Uterus (tissue), 4 donors: ENCODE results near the gene MYL6B. TPM values are rescaled to one million over a fixed set of nuclear protein-coding genes. Genes with fewer than 3 reads are reported as not detected.

ENCODE experiments used
- DNase-seq, 2 donors: peaks; one replicate each; pipeline ENCODE4 v3.0.0-alpha.2; 2019 to 2020
- H3K27ac ChIP-seq, 2 donors: fragments of 200-600 bp; sonication (generic); 1 replicate in 1 of 2; 2 replicates in 1 of 2; pipeline ENCODE4 v1.5.1; 2016 to 2018
- H3K27me3 ChIP-seq, 2 donors: fragments of 200-600 bp; sonication (generic); one replicate each; pipeline ENCODE4 v1.5.1; 2018 to 2019; ENCODE audit warnings: control low read depth in 1 of 2
- H3K36me3 ChIP-seq, 2 donors: fragments of 200-600 bp; sonication (generic); one replicate each; pipeline ENCODE4 v1.5.1; 2019; ENCODE audit warnings: control low read depth in 1 of 2
- H3K4me1 ChIP-seq, 2 donors: fragments of 200-600 bp; sonication (generic); one replicate each; pipeline ENCODE4 v1.5.1; 2018 to 2019; ENCODE audit warnings: control low read depth in 1 of 2
- H3K4me3 ChIP-seq, 2 donors: fragments of 200-600 bp; sonication (generic); 1 replicate in 1 of 2; 2 replicates in 1 of 2; pipeline ENCODE4 v1.5.1; 2018 to 2019; ENCODE audit warnings: mild to moderate bottlenecking in 1 of 2
- H3K9me3 ChIP-seq, 2 donors: fragments of 200-600 bp; sonication (generic); one replicate each; pipeline ENCODE4 v1.5.1; 2019; ENCODE audit warnings: control low read depth in 1 of 2
- CTCF ChIP-seq, 4 experiments: fragments of 200-600 bp in 2 of 4; fragments of 450-650 bp in 2 of 4; sonication (generic) in 2 of 4; IDR thresholded peaks; one replicate each; pipeline ENCODE4 v1.5.1; 2016 to 2019; ENCODE audit warnings: antibody characterized with exemption in 4 of 4, mild to moderate bottlenecking in 2 of 4, moderate library complexity in 1 of 4
- POLR2A ChIP-seq, 2 donors: fragments of 450-650 bp; IDR thresholded peaks; one replicate each; pipeline ENCODE4 v1.6.1; 2016; ENCODE audit warnings: antibody characterized with exemption in 2 of 2, mild to moderate bottlenecking in 1 of 2, moderate library complexity in 1 of 2
- intact Hi-C: fragments of 100-400 bp; cut with DNase I; formaldehyde crosslinking; loops from one replicate; pipeline ENCODE4 v1.15.1; 2023; ENCODE audit warnings: low total_unique reads
- total RNA-seq, 4 donors: library from RNA; depleted of rRNA in 3 of 4; stranded (reverse); fragments of >200 nt in 3 of 4; gene quantifications; one replicate each; pipeline versions ENCODE4 v1.1.0 to v1.2.4, GENCODE V29; 2014 to 2023
- donor health status: DM: yes; HTN: yes; CAD: no.

The MYL6B gene
- total RNA-seq, 4 donors from 2014 or later = 6.7 to 57.5 (median 27.0) TPM

GRCh38 chr12:56205445-56205844, 53.1 kb downstream of the MYL6B start:
- TF ChIP-seq POLR2A (IDR thresholded peaks at IDR 0.05) (no peak), CTCF (IDR thresholded peaks at IDR 0.05) (no peak)
- intact Hi-C loops = no loop called here
- no peak overlapping the region for H3K27ac ChIP-seq

GRCh38 chr12:56206452-56207166, 54.2 kb downstream of the MYL6B start:
- intact Hi-C loops = no loop called here
- Histone ChIP-seq H3K27ac (no peak overlapping the region), H3K27me3 (no peaks in the 10 kb centered on the region), H3K36me3 (no peaks in the 10 kb centered on the region), H3K9me3 (no peaks in the 10 kb centered on the region), H3K4me1 (no peaks in the 10 kb centered on the region), H3K4me3 (no peak overlapping the region)
- DNase-seq = peak; percentile 38 to 57
- TF ChIP-seq POLR2A (IDR thresholded peaks at IDR 0.05) (no peak), CTCF (IDR thresholded peaks at IDR 0.05) (peak; percentile 39 to 49 (median 40))

More at GRCh38 chr12:56205445-56205844, 53.1 kb downstream of the MYL6B start:
- Histone ChIP-seq H3K9me3 (no peaks in the 10 kb centered on the region), H3K4me3 (no peak overlapping the region), H3K27me3 (no peaks in the 10 kb centered on the region), H3K4me1 (no peaks in the 10 kb centered on the region), H3K36me3 (no peaks in the 10 kb centered on the region)
- DNase-seq = no peak

Other genes with a start within 250 kb of the MYL6B start
- 10 to 100 TPM in 3 of 4 donors, 1 to 10 TPM in 1; 8.2 to 26.8 (median 21.9) TPM for gene PYM1, start 224.7 kb upstream of the MYL6B start, total RNA-seq
- 100 to 1,000 TPM in 1 of 4 donors, 10 to 100 TPM in 3; 24.0 to 183 (median 55.1) TPM for gene DGKA, start 221.4 kb upstream of the MYL6B start, total RNA-seq
- 1 to 10 TPM in 2 of 4 donors, under 1 TPM in 1, not detected in 1; 0.26 to 3.6 (median 2.9) TPM for gene PMEL, start 186.5 kb upstream of the MYL6B start, total RNA-seq
- 10 to 100 TPM; 19.0 to 35.6 (median 28.7) TPM for gene CDK2, start 185.8 kb upstream of the MYL6B start, total RNA-seq
- gene RAB5B, start 178.5 kb upstream of the MYL6B start, total RNA-seq = 100 to 1,000 TPM in 1 of 4 donors, 10 to 100 TPM in 3; 49.4 to 128 (median 67.2) TPM
- gene SUOX, start 155.3 kb upstream of the MYL6B start, total RNA-seq = 10 to 100 TPM in 3 of 4 donors, 1 to 10 TPM in 1; 5.1 to 35.5 (median 26.7) TPM
- 10 to 100 TPM in 1 of 4 donors, 1 to 10 TPM in 2, not detected in 1; 4.4 to 19.4 (median 5.6) TPM for gene IKZF4, start 131.5 kb upstream of the MYL6B start, total RNA-seq
- gene RPS26, start 110.7 kb upstream of the MYL6B start, total RNA-seq = 1,000 to 10,000 TPM in 1 of 4 donors, 100 to 1,000 TPM in 1, 10 to 100 TPM in 2; 35.4 to 1,129 (median 240) TPM
- 10 to 100 TPM in 1 of 4 donors, 1 to 10 TPM in 2, under 1 TPM in 1; 0.77 to 29.0 (median 6.5) TPM for gene ERBB3, start 72.4 kb upstream of the MYL6B start, total RNA-seq
- 100 to 1,000 TPM in 1 of 4 donors, 10 to 100 TPM in 3; 64.4 to 120 (median 81.0) TPM for gene PA2G4, start 48.0 kb upstream of the MYL6B start, total RNA-seq
- gene RPL41, start 36.0 kb upstream of the MYL6B start, total RNA-seq = 1,000 to 10,000 TPM; 1,022 to 4,789 (median 2,600) TPM
- 1 to 10 TPM; 1.3 to 9.8 (median 4.2) TPM for gene ZC3H10, start 34.3 kb upstream of the MYL6B start, total RNA-seq
- gene ESYT1, start 24.3 kb upstream of the MYL6B start, total RNA-seq = 100 to 1,000 TPM in 3 of 4 donors, 10 to 100 TPM in 1; 98.4 to 203 (median 134) TPM
- gene MYL6, start 5.8 kb downstream of the MYL6B start, total RNA-seq = 1,000 to 10,000 TPM; 1,103 to 4,858 (median 2,577) TPM
- 100 to 1,000 TPM in 1 of 4 donors, 10 to 100 TPM in 3; 63.2 to 214 (median 81.0) TPM for gene SMARCC2, start 36.9 kb downstream of the MYL6B start, total RNA-seq
- 10 to 100 TPM; 40.3 to 84.8 (median 58.0) TPM for gene RNF41, start 69.3 kb downstream of the MYL6B start, total RNA-seq
- gene NABP2, start 71.8 kb downstream of the MYL6B start, total RNA-seq = 10 to 100 TPM in 2 of 4 donors, 1 to 10 TPM in 2; 5.0 to 28.4 (median 12.2) TPM
- 1 to 10 TPM in 1 of 4 donors, under 1 TPM in 2, not detected in 1; 0.29 to 1.8 (median 0.52) TPM for gene SLC39A5, start 77.5 kb downstream of the MYL6B start, total RNA-seq
- 10 to 100 TPM in 2 of 4 donors, 1 to 10 TPM in 1, under 1 TPM in 1; 0.88 to 35.4 (median 15.5) TPM for gene ANKRD52, start 105.8 kb downstream of the MYL6B start, total RNA-seq
- gene COQ10A, start 114.4 kb downstream of the MYL6B start, total RNA-seq = 10 to 100 TPM in 3 of 4 donors, 1 to 10 TPM in 1; 2.1 to 28.9 (median 15.2) TPM
- gene CS, start 147.7 kb downstream of the MYL6B start, total RNA-seq = 100 to 1,000 TPM in 1 of 4 donors, 10 to 100 TPM in 3; 40.0 to 157 (median 72.8) TPM
- gene CNPY2, start 163.4 kb downstream of the MYL6B start, total RNA-seq = 10 to 100 TPM; 33.5 to 83.5 (median 67.3) TPM
- 100 to 1,000 TPM in 1 of 4 donors, 10 to 100 TPM in 3; 33.2 to 104 (median 50.6) TPM for gene PAN2, start 181.4 kb downstream of the MYL6B start, total RNA-seq
- gene IL23A, start 186.3 kb downstream of the MYL6B start, total RNA-seq = under 1 TPM in 1 of 4 donors, not detected in 3; 0.97 TPM
- 100 to 1,000 TPM in 2 of 4 donors, 10 to 100 TPM in 2; 63.2 to 173 (median 122) TPM for gene STAT2, start 207.5 kb downstream of the MYL6B start, total RNA-seq
- gene APOF, start 210.3 kb downstream of the MYL6B start, total RNA-seq = not detected